Fibroblast of the conjunctiva (primary cell): ENCODE measurements around the gene PPP2R5A.
"Not testable (repeated sequence)": the region's sequence is repeated elsewhere in the genome, so short reads cannot be mapped to it uniquely, and the experiment has no call there.

Source experiments
- DNase-seq: peaks from one replicate; pipeline ENCODE4 v3.0.0-alpha.2; 2010; ENCODE audit warnings: low read depth

PPP2R5A gene

GRCh38 chr1:212359794-212360479, 74.7 kb downstream of the PPP2R5A start:
- DNase-seq: no peak

- no peak for DNase-seq
Observed at GRCh38 chr1:212364985-212365384, 79.8 kb downstream of the PPP2R5A start.

- peak; percentile 5 for DNase-seq
Observed at GRCh38 chr1:212366901-212367300, 81.7 kb downstream of the PPP2R5A start.

GRCh38 chr1:212367474-212368072, 82.4 kb downstream of the PPP2R5A start:
- DNase-seq: no peak

- DNase-seq: peak; percentile 77
Observed at GRCh38 chr1:212368073-212368484, 82.9 kb downstream of the PPP2R5A start.

- no peak for DNase-seq
Observed at GRCh38 chr1:212375986-212376385, 90.8 kb downstream of the PPP2R5A start.

- DNase-seq: no peak
Observed at GRCh38 chr1:212377644-212378043, 92.4 kb downstream of the PPP2R5A start.

GRCh38 chr1:212379366-212379765, 94.2 kb downstream of the PPP2R5A start:
- no peak for DNase-seq

- no peak for DNase-seq
Observed at GRCh38 chr1:212381397-212382035, 96.3 kb downstream of the PPP2R5A start.

GRCh38 chr1:212386029-212386428, 100.8 kb downstream of the PPP2R5A start:
- no peak for DNase-seq

GRCh38 chr1:212388985-212389716, 103.9 kb downstream of the PPP2R5A start:
- DNase-seq: no peak

- DNase-seq: not testable (repeated sequence)
Observed at GRCh38 chr1:212395678-212396437, 110.6 kb downstream of the PPP2R5A start.

- no peak for DNase-seq
Observed at GRCh38 chr1:212396638-212397037, 111.4 kb downstream of the PPP2R5A start.

GRCh38 chr1:212397171-212397570, 112.0 kb downstream of the PPP2R5A start:
- no peak for DNase-seq

- no peak for DNase-seq
Observed at GRCh38 chr1:212401042-212401441, 115.8 kb downstream of the PPP2R5A start.

- peak; percentile 21 for DNase-seq
Observed at GRCh38 chr1:212401838-212402582, 116.8 kb downstream of the PPP2R5A start.

GRCh38 chr1:212402666-212403321, 117.6 kb downstream of the PPP2R5A start:
- no peak for DNase-seq

- DNase-seq: no peak
Observed at GRCh38 chr1:212410231-212410820, 125.1 kb downstream of the PPP2R5A start.
